B cell (primary cell): ENCODE measurements around the gene RPL27. TPM values are rescaled to one million over a fixed set of nuclear protein-coding genes. Genes with fewer than 3 reads are reported as not detected.

ENCODE experiments used
- ATAC-seq: fragments of 200-7000 bp; cut with Tn5 transposase; one replicate; pipeline ENCODE4 v1.10.0; 2021; ENCODE audit warnings: low read depth, mild to moderate bottlenecking, moderate number of reproducible peaks, moderate library complexity
- CTCF ChIA-PET: fragments of 350-600 bp; sonication (Branson Sonifier 250); formaldehyde crosslinking; loops from one replicate; lab custom pipeline; 2021; ENCODE audit warnings: antibody characterized with exemption, inconsistent platforms; lab: Charles Lee
- POLR2A ChIA-PET: fragments of 350-600 bp; sonication (Branson Sonifier 250); formaldehyde crosslinking; loops from one replicate; lab custom pipeline; 2021; ENCODE audit warnings: antibody characterized with exemption; lab: Charles Lee
- DNase-seq: peaks from one replicate; pipeline ENCODE4 v3.0.0; 2013
- H2AFZ ChIP-seq: 2 replicates; pipeline ENCODE4 v1.6.1; 2012; ENCODE audit warnings: mild to moderate bottlenecking, low read depth, low read length; ENCODE audit not compliant: insufficient read depth, poor library complexity, severe bottlenecking
- H3K27ac ChIP-seq, 2 donors: 1 replicate in 1 of 2; 2 replicates in 1 of 2; pipeline ENCODE4 v1.5.1; 2012 to 2013; ENCODE audit warnings: low read length in 2 of 2, mild to moderate bottlenecking in 2 of 2, moderate library complexity in 1 of 2
- H3K27me3 ChIP-seq, 4 experiments: fragments of 200-600 bp in 1 of 4; sonication (generic) in 1 of 4; replicated peaks in 1 of 4; 1 replicate in 2 of 4; 2 replicates in 2 of 4; pipeline versions ENCODE4 v1.6.1 to v1.7.0; 2013 to 2016; ENCODE audit warnings: low read length in 3 of 4, mild to moderate bottlenecking in 2 of 4, mixed read lengths in 1 of 4, moderate library complexity in 1 of 4; ENCODE audit not compliant: insufficient read depth in 4 of 4, control insufficient read depth in 3 of 4; ENCODE audit errors: control extremely low read depth in 1 of 4
- H3K36me3 ChIP-seq, 2 experiments: replicated peaks in 1 of 2; 1 replicate in 1 of 2; 2 replicates in 1 of 2; pipeline versions ENCODE4 v1.6.1 to v1.7.1; 2013; ENCODE audit warnings: low read length in 1 of 2; ENCODE audit not compliant: insufficient read depth in 2 of 2, control insufficient read depth in 1 of 2; ENCODE audit errors: control extremely low read depth in 1 of 2, extremely low read depth in 1 of 2
- H3K4me1 ChIP-seq, 2 donors: fragments of 200-600 bp in 1 of 2; sonication (generic) in 1 of 2; 1 replicate in 1 of 2; 2 replicates in 1 of 2; pipeline versions ENCODE4 v1.5.1 to v1.6.1; 2013 to 2017; ENCODE audit warnings: low read length in 2 of 2; ENCODE audit not compliant: control insufficient read depth in 2 of 2, insufficient read depth in 2 of 2
- H3K4me2 ChIP-seq: replicated peaks from 2 replicates; pipeline ENCODE3; 2012; ENCODE audit warnings: mild to moderate bottlenecking, low read depth, low read length; ENCODE audit not compliant: poor library complexity, severe bottlenecking
- H3K4me3 ChIP-seq, 5 experiments: fragments of 200-600 bp in 1 of 5; sonication (generic) in 1 of 5; 1 replicate in 3 of 5; 2 replicates in 2 of 5; pipeline versions ENCODE4 v1.5.1 to v1.7.0; 2011 to 2016; ENCODE audit warnings: low read length in 4 of 5, mild to moderate bottlenecking in 4 of 5, low read depth in 2 of 5, control low read depth in 1 of 5, moderate library complexity in 1 of 5; ENCODE audit not compliant: insufficient read depth in 1 of 5; ENCODE audit errors: control extremely low read depth in 1 of 5, extremely low read depth in 1 of 5
- H3K79me2 ChIP-seq: fragments of 200-600 bp; sonication (generic); one replicate; pipeline ENCODE4 v1.6.0; 2016; ENCODE audit warnings: low read length; ENCODE audit not compliant: control insufficient read depth, insufficient read depth
- H3K9ac ChIP-seq: fragments of 200-600 bp; sonication (generic); 2 replicates; pipeline ENCODE4 v1.6.1; 2017; ENCODE audit warnings: mild to moderate bottlenecking, low read length, moderate library complexity
- H3K9me3 ChIP-seq, 3 donors: one replicate each; pipeline versions ENCODE4 v1.6.1 to v1.7.1; 2013; ENCODE audit warnings: low read length in 2 of 3; ENCODE audit not compliant: control insufficient read depth in 2 of 3, insufficient read depth in 1 of 3; ENCODE audit errors: control extremely low read depth in 1 of 3
- H4K20me1 ChIP-seq: 2 replicates; pipeline ENCODE4 v1.6.0; 2012; ENCODE audit warnings: mild to moderate bottlenecking, low read length; ENCODE audit not compliant: insufficient read depth, control insufficient read depth, poor library complexity, severe bottlenecking
- H3K27ac Mint-ChIP-seq: one replicate; pipeline ENCODE4 v1.8.0; 2021; ENCODE audit warnings: mixed read lengths
- H3K27me3 Mint-ChIP-seq: one replicate; pipeline ENCODE4 v1.8.0; 2021; ENCODE audit warnings: mixed read lengths
- H3K4me1 Mint-ChIP-seq: one replicate; pipeline ENCODE4 v1.8.0; 2021; ENCODE audit warnings: mixed read lengths
- H3K4me3 Mint-ChIP-seq: one replicate; pipeline ENCODE4 v1.8.0; 2021; ENCODE audit warnings: mixed read lengths
- H3K9me3 Mint-ChIP-seq: one replicate; pipeline ENCODE4 v1.8.0; 2022; ENCODE audit warnings: mixed read lengths; ENCODE audit not compliant: insufficient read depth
- EZH2 ChIP-seq: IDR thresholded peaks from 2 replicates; pipeline ENCODE4 v1.6.1; 2012; ENCODE audit warnings: borderline replicate concordance, low read depth, mild to moderate bottlenecking, moderate library complexity, low read length; ENCODE audit not compliant: insufficient read depth, poor library complexity, severe bottlenecking
- WGBS: methylation state at CpG from one replicate; pipeline ENCODE4 v1.1.5; 2013; ENCODE audit warnings: missing lambda C conversion rate; ENCODE audit not compliant: insufficient coverage; 5-methylcytosine and 5-hydroxymethylcytosine counted together
- intact Hi-C: fragments of 100-400 bp; cut with micrococcal nuclease; formaldehyde crosslinking; loops from one replicate; pipeline ENCODE4 v1.10.0; 2022
- polyA plus RNA-seq: library from polyadenylated mRNA; depleted of rRNA; stranded (reverse); fragments of >200 nt; gene quantifications from 2 replicates; pipeline ENCODE4 v1.2.3, GENCODE V29; 2012
- total RNA-seq, 2 donors: library from RNA; stranded (reverse); fragments of 120-200 nt in 1 of 2; gene quantifications; 1 replicate in 1 of 2; 2 replicates in 1 of 2; pipeline versions ENCODE4 v1.2.3 to v1.2.4, GENCODE V29; 2013 to 2022
- TF ChIP-seq, protein P1 (sequence below): fragments of 200-600 bp; IDR thresholded peaks from one replicate; pipeline ENCODE4 v1.8.0; 2022; ENCODE audit warnings: antibody characterized with exemption, mild to moderate bottlenecking

The RPL27 gene
- total and polyA plus RNA-seq, 2 donors (not counting 1 experiment from before 2014, with no cell fraction given): 1,087 to 3,493 TPM

DNA sequence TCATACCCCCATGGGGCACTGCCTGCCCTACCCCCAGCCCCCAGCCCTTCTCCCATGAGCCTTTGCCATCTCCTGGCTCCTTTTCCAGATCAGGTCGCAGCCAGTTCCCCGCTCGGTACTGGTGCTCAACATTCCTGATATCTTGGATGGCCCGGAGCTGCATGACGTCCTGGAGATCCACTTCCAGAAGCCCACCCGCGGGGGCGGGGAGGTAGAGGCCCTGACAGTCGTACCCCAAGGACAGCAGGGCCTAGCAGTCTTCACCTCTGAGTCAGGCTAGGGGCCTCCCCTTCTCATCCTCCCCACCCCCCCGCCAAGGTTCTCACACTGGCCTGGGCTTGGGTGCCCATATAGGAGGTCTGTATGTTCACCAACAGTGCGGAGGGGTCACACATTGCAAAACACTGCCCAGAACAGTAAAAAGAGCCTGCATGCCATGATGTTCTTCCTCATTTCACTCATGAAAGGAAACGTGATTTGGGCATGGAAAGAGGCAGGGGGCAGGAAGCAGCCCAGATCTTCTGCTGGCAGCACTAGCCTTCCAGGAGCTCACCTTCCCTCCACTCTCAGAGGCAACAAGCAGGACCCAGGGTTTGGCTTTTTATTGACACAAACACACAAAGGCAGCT, 15.9 kb downstream of the RPL27 start:
- no peak overlapping the region for H3K27ac Mint-ChIP-seq

More for the DNA sequence above, 15.9 kb downstream of the RPL27 start:
- Histone ChIP-seq H4K20me1 (no peaks in the 10 kb centered on the region), H3K9ac (no peak overlapping the region), H3K79me2 (peaks cover 13% of the 10 kb centered on the region), H3K4me2 (no peak overlapping the region), H3K27ac (no peak overlapping the region), H3K4me1 (no peaks in the 10 kb centered on the region), H3K36me3 (peaks cover 0 to 26% of the 10 kb centered on the region in 2 experiments), H3K9me3 (no peaks in the 10 kb centered on the region), H3K4me3 (no peak overlapping the region), H3K27me3 (no peaks in the 10 kb centered on the region), H2AFZ (no peak overlapping the region)
- DNase-seq: peak; percentile 12
- no peak for ATAC-seq
- H3K4me1 Mint-ChIP-seq: peaks cover 7% of the 10 kb centered on the region
- TF ChIP-seq, protein P1, sequence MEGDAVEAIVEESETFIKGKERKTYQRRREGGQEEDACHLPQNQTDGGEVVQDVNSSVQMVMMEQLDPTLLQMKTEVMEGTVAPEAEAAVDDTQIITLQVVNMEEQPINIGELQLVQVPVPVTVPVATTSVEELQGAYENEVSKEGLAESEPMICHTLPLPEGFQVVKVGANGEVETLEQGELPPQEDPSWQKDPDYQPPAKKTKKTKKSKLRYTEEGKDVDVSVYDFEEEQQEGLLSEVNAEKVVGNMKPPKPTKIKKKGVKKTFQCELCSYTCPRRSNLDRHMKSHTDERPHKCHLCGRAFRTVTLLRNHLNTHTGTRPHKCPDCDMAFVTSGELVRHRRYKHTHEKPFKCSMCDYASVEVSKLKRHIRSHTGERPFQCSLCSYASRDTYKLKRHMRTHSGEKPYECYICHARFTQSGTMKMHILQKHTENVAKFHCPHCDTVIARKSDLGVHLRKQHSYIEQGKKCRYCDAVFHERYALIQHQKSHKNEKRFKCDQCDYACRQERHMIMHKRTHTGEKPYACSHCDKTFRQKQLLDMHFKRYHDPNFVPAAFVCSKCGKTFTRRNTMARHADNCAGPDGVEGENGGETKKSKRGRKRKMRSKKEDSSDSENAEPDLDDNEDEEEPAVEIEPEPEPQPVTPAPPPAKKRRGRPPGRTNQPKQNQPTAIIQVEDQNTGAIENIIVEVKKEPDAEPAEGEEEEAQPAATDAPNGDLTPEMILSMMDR: no peak
- no peak for TF ChIP-seq EZH2
- H3K27me3 Mint-ChIP-seq: no peaks in the 10 kb centered on the region
- H3K9me3 Mint-ChIP-seq: no peaks in the 10 kb centered on the region
- ChIA-PET CTCF (no interaction called here), POLR2A (no interaction called here)
- intact Hi-C loops: no loop called here
- no peak overlapping the region for H3K4me3 Mint-ChIP-seq
- WGBS: over 99% methylated on average over 9 of the region's 12 CpGs
